ENCODE data around the gene CLEC12A. TPM values are rescaled to one million over a fixed set of nuclear protein-coding genes. Genes with fewer than 3 reads are reported as not detected.
A peak's percentile ranks its signal among the peaks of the same experiment; 100 is the strongest.
"Not testable (repeated sequence)": the region's sequence is repeated elsewhere in the genome, so short reads cannot be mapped to it uniquely, and the experiment has no call there.

CLEC12A gene
- total and polyA plus RNA-seq, 12 donors = 0.36 to 2.3 (median 1.6) TPM; not detected in 2

- 62 to 73% (median 69%) methylated on average over 2 of the region's 2 CpGs for WGBS, 4 donors
- Histone ChIP-seq H3K36me3 (replicated peaks in 1 of 2) (no peaks in the 10 kb centered on the region), H3K27me3 (no peaks in the 10 kb centered on the region), H3K27ac (no peak overlapping the region), H3K9me3 (replicated peaks in 1 of 3) (no peaks in the 10 kb centered on the region), H3K4me1 (replicated peaks in 1 of 2) (no peaks in the 10 kb centered on the region), H3K4me3 (no peak overlapping the region)
- no peak for TF ChIP-seq POLR2A (IDR thresholded peaks at IDR 0.05)
- TF ChIP-seq, protein P1, sequence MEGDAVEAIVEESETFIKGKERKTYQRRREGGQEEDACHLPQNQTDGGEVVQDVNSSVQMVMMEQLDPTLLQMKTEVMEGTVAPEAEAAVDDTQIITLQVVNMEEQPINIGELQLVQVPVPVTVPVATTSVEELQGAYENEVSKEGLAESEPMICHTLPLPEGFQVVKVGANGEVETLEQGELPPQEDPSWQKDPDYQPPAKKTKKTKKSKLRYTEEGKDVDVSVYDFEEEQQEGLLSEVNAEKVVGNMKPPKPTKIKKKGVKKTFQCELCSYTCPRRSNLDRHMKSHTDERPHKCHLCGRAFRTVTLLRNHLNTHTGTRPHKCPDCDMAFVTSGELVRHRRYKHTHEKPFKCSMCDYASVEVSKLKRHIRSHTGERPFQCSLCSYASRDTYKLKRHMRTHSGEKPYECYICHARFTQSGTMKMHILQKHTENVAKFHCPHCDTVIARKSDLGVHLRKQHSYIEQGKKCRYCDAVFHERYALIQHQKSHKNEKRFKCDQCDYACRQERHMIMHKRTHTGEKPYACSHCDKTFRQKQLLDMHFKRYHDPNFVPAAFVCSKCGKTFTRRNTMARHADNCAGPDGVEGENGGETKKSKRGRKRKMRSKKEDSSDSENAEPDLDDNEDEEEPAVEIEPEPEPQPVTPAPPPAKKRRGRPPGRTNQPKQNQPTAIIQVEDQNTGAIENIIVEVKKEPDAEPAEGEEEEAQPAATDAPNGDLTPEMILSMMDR (IDR thresholded peaks at IDR 0.05) = no peak
- no peak for DNase-seq
- intact Hi-C loops (cut with DNase I) = no loop called here
Measured at GRCh38 chr12:9944391-9944790, 26.8 kb upstream of the CLEC12A start.

- WGBS, 4 donors = 57 to 83% (median 73%) methylated on average over 3 of the region's 3 CpGs
- H3K27ac ChIP-seq = no peak overlapping the region
- H3K36me3 ChIP-seq (replicated peaks in 1 of 2) = no peaks in the 10 kb centered on the region
- no peaks in the 10 kb centered on the region for H3K4me1 ChIP-seq (replicated peaks in 1 of 2)
- no peaks in the 10 kb centered on the region for H3K9me3 ChIP-seq (replicated peaks in 1 of 3)
- no peak for TF ChIP-seq POLR2A (IDR thresholded peaks at IDR 0.05)
- TF ChIP-seq, protein P1 (IDR thresholded peaks at IDR 0.05) = no peak
- intact Hi-C loops (cut with DNase I) = no loop called here
- no peak for DNase-seq
- no peaks in the 10 kb centered on the region for H3K27me3 ChIP-seq
- no peak overlapping the region for H3K4me3 ChIP-seq
Measured at GRCh38 chr12:9947674-9948073, 23.5 kb upstream of the CLEC12A start.

DNA sequence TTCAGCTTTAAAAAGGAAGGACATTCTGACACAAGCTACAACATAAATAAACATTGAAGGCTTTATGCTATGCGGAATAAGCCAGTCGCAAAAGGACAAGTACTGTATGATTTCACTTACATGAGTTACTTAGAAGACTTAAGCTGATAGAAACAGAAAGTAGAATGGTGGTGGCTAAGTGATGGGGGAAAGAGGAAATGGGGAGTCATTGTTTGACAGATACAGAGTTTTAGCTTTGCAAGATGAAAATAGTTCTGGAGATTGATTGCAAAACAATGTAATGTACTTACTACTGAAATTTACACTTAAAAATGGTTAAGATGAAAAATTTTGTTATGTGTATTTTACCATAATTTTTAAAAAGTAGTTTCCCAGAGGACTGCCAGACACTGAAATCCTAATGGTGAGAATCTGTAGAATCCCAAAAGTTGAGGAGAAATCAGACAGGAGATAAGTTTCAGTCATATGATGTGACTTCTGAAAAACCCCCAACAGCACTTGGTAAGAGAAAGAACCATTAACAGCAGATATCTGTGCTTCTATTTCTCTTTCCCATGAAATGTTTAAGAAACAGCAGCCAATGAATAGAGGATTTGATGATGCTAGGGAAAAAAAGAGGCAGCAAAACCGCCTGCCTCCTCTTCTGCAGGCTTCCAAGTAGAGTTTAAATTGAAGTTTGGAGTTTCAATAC lies 22.5 kb upstream of the CLEC12A start:
- H3K27ac ChIP-seq = no peak overlapping the region
- no peak for TF ChIP-seq POLR2A (IDR thresholded peaks at IDR 0.05)
- intact Hi-C loops (cut with DNase I) = no loop called here
- H3K27me3 ChIP-seq = no peaks in the 10 kb centered on the region
- no peaks in the 10 kb centered on the region for H3K4me1 ChIP-seq (replicated peaks in 1 of 2)
- 48 to 66% (median 61%) methylated on average over 3 of the region's 3 CpGs for WGBS, 4 donors
- DNase-seq = no peak
- no peaks in the 10 kb centered on the region for H3K36me3 ChIP-seq (replicated peaks in 1 of 2)
- H3K4me3 ChIP-seq = no peak overlapping the region
- no peaks in the 10 kb centered on the region for H3K9me3 ChIP-seq (replicated peaks in 1 of 3)

DNA sequence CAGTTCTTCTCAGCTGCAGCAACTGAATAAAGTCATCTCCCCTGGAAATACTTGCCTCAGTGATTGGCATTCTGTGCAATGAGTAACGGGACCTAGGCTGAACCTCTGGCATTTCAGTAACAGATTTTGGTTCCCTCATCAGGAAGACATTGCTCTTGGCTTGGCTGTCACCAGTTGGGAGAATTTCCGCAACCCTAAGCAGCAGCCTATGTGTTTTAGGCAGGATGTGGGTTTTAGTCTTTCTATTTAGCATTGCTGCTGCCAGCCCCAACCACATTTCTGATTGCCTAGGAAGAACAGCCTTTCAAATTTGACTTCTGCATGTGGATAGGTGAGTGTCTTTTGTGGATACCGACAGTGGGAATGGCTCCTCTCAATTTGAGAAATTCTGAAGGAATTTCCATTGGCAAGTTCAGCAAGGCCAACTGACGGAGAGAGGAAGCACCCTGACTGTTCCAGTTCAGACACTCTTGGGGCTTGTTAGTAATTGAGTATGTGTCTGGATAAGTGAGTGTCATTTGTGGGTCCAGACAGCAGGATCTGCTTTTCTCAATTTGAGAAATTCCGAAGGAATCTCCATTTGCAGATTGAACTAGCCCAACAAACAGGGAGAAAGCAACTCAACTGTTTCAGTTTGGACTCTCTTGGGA lies 20.1 kb upstream of the CLEC12A start:
- TF ChIP-seq POLR2A (IDR thresholded peaks at IDR 0.05) = no peak
- TF ChIP-seq, protein P1 (IDR thresholded peaks at IDR 0.05) = no peak
- Histone ChIP-seq H3K36me3 (replicated peaks in 1 of 2) (no peaks in the 10 kb centered on the region), H3K27me3 (no peaks in the 10 kb centered on the region), H3K4me1 (replicated peaks in 1 of 2) (no peaks in the 10 kb centered on the region), H3K4me3 (no peak overlapping the region), H3K27ac (no peak overlapping the region), H3K9me3 (replicated peaks in 1 of 3) (no peaks in the 10 kb centered on the region)
- intact Hi-C loops (cut with DNase I) = no loop called here
- no peak for DNase-seq
- WGBS, 4 donors = 57 to 72% (median 66%) methylated on average over 5 of the region's 5 CpGs

DNA sequence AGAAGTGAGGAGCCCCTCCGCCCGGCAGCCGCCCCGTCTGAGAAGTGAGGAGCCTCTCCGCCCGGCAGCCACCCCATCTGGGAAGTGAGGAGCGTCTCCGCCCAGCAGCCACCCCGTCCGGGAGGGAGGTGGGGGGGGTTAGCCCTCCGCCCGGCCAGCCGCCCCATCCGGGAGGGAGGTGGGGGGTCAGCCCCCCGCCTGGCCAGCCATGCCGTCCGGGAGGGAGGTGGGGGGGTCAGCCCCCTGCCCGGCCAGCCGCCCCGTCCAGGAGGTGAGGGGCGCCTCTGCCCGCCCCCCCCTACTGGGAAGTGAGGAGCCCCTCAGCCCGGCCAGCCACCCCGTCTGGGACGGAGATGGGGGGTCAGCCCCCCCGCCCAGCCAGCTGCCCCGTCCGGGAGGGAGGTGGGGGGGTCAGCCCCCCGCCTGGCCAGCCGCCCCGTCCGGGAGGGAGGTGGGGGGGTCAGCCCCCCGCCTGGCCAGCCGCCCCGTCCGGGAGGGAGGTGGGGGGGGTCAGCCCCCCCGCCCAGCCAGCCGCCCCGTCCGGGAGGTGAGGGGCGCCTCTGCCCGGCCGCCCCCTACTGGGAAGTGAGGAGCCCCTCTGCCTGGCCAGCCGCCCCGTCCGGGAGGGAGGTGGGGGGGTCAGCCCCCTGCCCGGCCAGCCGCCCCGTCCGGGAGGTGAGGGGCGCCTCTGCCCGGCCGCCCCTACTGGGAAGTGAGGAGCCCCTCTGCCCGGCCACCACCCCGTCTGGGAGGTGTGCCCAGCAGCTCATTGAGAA lies 18.1 kb upstream of the CLEC12A start:
- H3K27me3 ChIP-seq; H3K27ac ChIP-seq; intact Hi-C loops (cut with DNase I); H3K4me3 ChIP-seq; H3K4me1 ChIP-seq (replicated peaks in 1 of 2); H3K9me3 ChIP-seq (replicated peaks in 1 of 3); H3K36me3 ChIP-seq (replicated peaks in 1 of 2): not testable (repeated sequence)
- WGBS, 4 donors = 93 to 95% methylated on average over 13 to 27 of the region's 55 CpGs; no CpG with 5 or more reads in 2 of the 4 donors
- peak in 1 of 7 donors; percentile 17 for DNase-seq

Measured in adrenal gland (tissue), 12 donors.